Epithelial cell of proximal tubule (primary cell): ENCODE data around the gene ZC3H14. TPM values are rescaled to one million over a fixed set of nuclear protein-coding genes. Genes with fewer than 3 reads are reported as not detected.

Experiments
- DNase-seq: peaks from one replicate; pipeline ENCODE4 v3.0.0-alpha.2; 2011; ENCODE audit warnings: low read depth
- H3K4me3 ChIP-seq: 2 replicates; pipeline ENCODE4 v1.5.1; 2011; ENCODE audit warnings: low read depth, mild to moderate bottlenecking, low read length
- CTCF ChIP-seq: conservative IDR thresholded peaks from 2 replicates; pipeline ENCODE4 v1.5.1; 2012; ENCODE audit warnings: low read depth, mild to moderate bottlenecking, low read length
- total RNA-seq: library from RNA; depleted of rRNA; stranded (reverse); fragments of >200 nt; gene quantifications from 2 replicates; pipeline ENCODE4 v1.2.3, GENCODE V29; 2015

The ZC3H14 gene
- total RNA-seq, 1 donor from 2014 or later = 55.1 TPM

GRCh38 chr14:88565427-88565826 is 2.6 kb downstream of the ZC3H14 start:
- TF ChIP-seq CTCF = no peak
- no peak overlapping the region for H3K4me3 ChIP-seq
- no peak for DNase-seq

- no peak overlapping the region for H3K4me3 ChIP-seq
- no peak for TF ChIP-seq CTCF
- no peak for DNase-seq
Measured at GRCh38 chr14:88568196-88568595, 5.4 kb downstream of the ZC3H14 start.

GRCh38 chr14:88572117-88572516 is 9.3 kb downstream of the ZC3H14 start:
- DNase-seq = no peak
- no peak for TF ChIP-seq CTCF
- no peak overlapping the region for H3K4me3 ChIP-seq

- no peak overlapping the region for H3K4me3 ChIP-seq
- DNase-seq = no peak
- TF ChIP-seq CTCF = no peak
Measured at GRCh38 chr14:88576222-88576621, 13.4 kb downstream of the ZC3H14 start.

- no peak for TF ChIP-seq CTCF
- DNase-seq = no peak
Measured at GRCh38 chr14:88584451-88584850, 21.6 kb downstream of the ZC3H14 start.

GRCh38 chr14:88588081-88588480 is 25.2 kb downstream of the ZC3H14 start:
- DNase-seq = no peak
- TF ChIP-seq CTCF = no peak
- H3K4me3 ChIP-seq = no peak overlapping the region

More at GRCh38 chr14:88584451-88584850, 21.6 kb downstream of the ZC3H14 start:
- no peak overlapping the region for H3K4me3 ChIP-seq

- TF ChIP-seq CTCF = no peak
- no peak overlapping the region for H3K4me3 ChIP-seq
- no peak for DNase-seq
Measured at GRCh38 chr14:88590173-88590572, 27.3 kb downstream of the ZC3H14 start.
